ENCODE measurements around the gene RRAS.
"Not testable (repeated sequence)": the region's sequence is repeated elsewhere in the genome, so short reads cannot be mapped to it uniquely, and the experiment has no call there.

The RRAS gene

DNA sequence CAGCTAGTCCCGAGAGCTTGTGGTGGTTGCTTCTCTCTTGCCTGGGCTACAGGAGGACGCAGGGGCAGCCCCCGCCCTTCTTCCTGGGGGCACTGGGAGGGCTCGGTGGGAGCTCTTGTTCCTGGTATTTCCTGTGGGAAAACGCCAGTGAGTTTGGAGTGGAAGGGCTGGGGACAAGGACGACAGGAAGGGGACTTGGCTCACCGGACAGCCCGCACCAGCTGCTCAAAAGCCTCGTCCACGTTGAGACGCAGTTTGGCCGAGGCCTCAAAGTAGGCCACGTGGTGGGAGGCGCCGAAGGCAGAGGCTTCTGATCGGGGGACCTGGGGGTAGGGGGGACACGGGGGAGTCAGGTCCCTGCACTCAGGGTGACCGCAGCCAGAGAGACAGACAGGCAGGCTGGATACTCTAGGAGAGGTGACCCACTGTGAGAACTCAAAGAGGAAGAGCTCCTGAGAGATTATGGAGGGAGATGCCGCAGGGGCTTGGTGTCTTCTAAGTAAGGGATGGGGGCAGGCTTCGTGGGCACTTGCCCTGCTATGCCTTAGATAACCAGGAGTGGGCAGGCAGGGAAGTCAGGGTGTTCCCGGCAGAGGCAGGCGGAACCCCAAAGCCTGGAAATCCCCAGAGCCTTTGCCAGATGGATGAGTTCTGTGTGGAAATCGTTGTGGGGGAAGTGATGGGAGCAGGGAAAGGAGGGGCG lies 4.3 kb downstream of the RRAS start:
- TF ChIP-seq, protein P1, sequence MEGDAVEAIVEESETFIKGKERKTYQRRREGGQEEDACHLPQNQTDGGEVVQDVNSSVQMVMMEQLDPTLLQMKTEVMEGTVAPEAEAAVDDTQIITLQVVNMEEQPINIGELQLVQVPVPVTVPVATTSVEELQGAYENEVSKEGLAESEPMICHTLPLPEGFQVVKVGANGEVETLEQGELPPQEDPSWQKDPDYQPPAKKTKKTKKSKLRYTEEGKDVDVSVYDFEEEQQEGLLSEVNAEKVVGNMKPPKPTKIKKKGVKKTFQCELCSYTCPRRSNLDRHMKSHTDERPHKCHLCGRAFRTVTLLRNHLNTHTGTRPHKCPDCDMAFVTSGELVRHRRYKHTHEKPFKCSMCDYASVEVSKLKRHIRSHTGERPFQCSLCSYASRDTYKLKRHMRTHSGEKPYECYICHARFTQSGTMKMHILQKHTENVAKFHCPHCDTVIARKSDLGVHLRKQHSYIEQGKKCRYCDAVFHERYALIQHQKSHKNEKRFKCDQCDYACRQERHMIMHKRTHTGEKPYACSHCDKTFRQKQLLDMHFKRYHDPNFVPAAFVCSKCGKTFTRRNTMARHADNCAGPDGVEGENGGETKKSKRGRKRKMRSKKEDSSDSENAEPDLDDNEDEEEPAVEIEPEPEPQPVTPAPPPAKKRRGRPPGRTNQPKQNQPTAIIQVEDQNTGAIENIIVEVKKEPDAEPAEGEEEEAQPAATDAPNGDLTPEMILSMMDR (IDR thresholded peaks at IDR 0.05; ENCODE audit: borderline replicate concordance, insufficient read depth, low read depth, low read length) = no peak
- H3K4me3 ChIP-seq (ENCODE audit: low read depth, low read length) = no peak overlapping the region

DNA sequence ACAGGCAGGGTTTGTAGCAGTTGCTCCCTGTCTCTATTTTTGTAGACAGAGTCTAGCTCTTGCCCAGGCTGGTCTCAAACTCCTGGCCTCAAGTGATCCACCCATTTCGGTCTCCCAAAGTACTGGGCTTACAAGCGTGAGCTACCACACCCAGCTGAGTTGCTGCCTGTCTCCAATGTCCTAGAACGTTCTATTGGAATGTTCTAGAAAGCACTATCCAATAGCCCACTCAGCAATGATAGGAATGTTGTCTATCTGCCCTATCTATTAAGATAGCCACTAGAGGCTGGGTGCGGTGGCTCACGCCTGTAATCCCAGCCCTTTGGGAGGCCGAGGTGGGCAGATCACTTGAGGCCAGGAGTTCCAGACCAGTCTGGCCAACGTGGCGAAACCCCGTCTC lies 6.7 kb downstream of the RRAS start:
- H3K4me3 ChIP-seq (ENCODE audit: low read depth, low read length) = not testable (repeated sequence)

DNA sequence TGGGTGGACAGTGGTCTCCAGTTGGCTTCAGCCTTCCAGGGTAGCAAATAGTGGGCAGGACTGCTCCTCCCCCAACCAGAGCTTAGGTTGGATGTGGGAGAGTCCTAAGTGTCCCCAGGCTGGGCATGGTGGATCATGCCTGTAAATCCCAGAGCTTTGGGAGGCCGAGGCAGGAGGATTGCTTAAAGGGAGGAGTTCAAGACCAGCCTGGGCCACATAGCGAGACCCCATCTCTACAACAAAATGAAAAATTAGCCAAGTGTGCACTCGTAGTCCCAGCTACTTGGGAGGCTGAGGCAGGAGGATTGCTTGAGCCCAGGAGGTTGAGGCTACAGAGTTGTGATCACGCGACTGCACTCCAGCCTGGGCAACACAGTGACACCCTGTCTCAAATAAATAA lies 7.4 kb downstream of the RRAS start:
- no peak overlapping the region for H3K4me3 ChIP-seq (ENCODE audit: low read depth, low read length)
- TF ChIP-seq, protein P1 (IDR thresholded peaks at IDR 0.05; ENCODE audit: borderline replicate concordance, insufficient read depth, low read depth, low read length) = no peak

DNA sequence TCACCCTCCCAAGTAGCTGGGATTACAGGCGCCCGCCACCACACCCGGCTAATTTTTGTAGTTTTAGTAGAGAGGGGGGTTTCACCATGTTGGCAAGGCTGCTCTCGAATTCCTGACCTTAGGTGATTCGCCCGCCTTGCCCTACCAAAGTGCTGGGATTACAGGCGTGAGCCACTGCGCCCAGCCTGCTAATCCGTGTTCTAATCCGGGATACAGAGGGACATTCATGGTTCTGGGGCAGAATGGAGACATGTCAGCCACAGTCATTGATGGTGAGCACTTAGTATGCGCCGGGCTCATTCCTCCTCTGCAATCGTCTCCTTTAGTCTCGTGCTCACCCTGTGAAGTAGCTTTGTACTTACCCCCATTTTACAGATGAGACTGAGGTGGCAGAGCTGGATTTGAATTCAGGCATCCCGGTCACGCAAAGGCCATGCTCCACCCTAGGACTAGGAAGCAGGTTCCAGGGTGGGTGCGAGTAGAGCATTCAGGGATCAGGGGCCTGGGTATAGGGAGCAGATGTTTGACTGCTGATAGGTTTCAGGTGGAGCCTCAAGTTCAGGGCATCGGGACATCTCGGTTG lies 8.2 kb downstream of the RRAS start:
- TF ChIP-seq, protein P1 (IDR thresholded peaks at IDR 0.05; ENCODE audit: borderline replicate concordance, insufficient read depth, low read depth, low read length) = no peak
- no peak overlapping the region for H3K4me3 ChIP-seq (ENCODE audit: low read depth, low read length)

DNA sequence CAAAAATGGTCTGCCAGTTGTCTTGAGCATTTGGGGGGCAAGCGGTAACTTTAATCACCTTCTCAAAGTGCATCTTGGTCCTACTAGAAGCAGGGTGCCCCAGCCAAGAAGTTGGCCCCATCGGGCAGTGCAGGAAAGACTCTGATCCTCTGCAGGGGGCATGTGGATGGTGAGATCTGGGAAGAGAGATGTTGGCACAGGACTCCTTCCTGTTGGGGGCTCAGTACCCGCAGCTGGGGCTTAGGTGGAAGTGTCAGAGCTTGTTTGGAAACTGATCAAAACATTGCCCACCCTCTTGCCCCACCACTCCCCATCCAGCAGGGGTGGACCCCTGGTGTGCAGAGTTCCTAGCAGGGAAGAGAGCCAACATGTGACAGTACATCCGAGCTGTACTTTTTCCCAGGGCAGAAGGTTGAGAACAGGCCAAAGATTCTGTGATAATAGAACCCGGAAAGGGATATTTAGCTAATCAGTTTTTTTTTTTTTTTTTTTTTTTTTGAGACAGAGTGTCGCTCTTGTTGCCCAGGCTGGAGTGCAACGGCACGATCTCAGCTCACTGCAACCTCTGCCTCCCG lies 8.8 kb downstream of the RRAS start:
- H3K4me3 ChIP-seq (ENCODE audit: low read depth, low read length) = no peak overlapping the region
- TF ChIP-seq, protein P1 (IDR thresholded peaks at IDR 0.05; ENCODE audit: borderline replicate concordance, insufficient read depth, low read depth, low read length) = no peak

DNA sequence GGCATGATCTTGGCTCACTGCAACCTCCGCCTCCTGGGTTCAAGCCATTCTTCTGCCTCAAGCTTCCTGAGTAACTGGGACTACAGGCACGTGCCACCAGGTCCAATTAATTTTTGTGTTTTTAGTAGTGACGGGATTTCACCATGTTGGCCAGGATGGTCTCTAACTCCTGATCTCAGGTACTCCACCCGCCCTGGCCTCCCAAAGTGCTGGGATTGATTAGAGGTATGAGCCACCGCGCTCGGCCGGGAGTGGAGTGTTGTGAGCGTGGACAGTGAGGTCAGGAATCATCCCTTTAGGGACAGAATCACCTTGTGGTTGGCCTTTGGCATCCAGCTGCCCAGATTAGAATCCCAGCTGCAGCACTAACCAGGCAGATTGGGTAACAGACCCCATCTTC lies 10.3 kb downstream of the RRAS start:
- TF ChIP-seq, protein P1 (IDR thresholded peaks at IDR 0.05; ENCODE audit: borderline replicate concordance, insufficient read depth, low read depth, low read length) = no peak
- H3K4me3 ChIP-seq (ENCODE audit: low read depth, low read length) = no peak overlapping the region

DNA sequence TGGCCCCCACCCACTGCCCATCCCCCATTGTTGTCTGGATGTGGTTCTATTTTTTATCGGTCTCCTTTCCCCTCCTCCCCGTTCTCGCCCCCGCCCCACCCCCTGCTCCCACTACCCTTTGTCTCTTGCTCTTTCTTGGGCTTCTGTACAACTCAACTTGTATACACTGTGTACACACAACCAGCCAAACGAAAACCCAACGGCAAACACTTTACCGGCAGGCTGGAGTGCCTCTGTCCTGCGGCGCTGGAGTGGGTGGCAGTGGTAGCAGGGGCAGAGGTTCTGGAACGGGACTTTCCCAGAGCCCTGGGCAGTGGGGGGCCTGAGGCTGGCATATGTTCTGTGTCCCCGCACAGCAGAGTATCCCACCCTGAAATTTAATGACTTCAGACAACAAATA lies 13.7 kb downstream of the RRAS start:
- TF ChIP-seq, protein P1 (IDR thresholded peaks at IDR 0.05; ENCODE audit: borderline replicate concordance, insufficient read depth, low read depth, low read length) = no peak

More for the DNA sequence above, 13.7 kb downstream of the RRAS start:
- H3K4me3 ChIP-seq (ENCODE audit: low read depth, low read length) = no peak overlapping the region
